AG04450 (cell line): ENCODE results near the gene MACC1. TPM values are rescaled to one million over a fixed set of nuclear protein-coding genes. Genes with fewer than 3 reads are reported as not detected.
A peak's percentile ranks its signal among the peaks of the same experiment; 100 is the strongest.

Source experiments
- CTCF ChIA-PET: fragments of 300-600, 350-600 bp; formaldehyde crosslinking; extraction: SDS; loops from one replicate; lab custom pipeline; 2022; ENCODE audit warnings: antibody characterized with exemption, inconsistent platforms; lab: Charles Lee
- POLR2A ChIA-PET: fragments of 350-600 bp; formaldehyde crosslinking; extraction: SDS; loops from one replicate; lab custom pipeline; 2021; ENCODE audit warnings: antibody characterized with exemption, inconsistent platforms; lab: Yijun Ruan, JAX
- DNase-seq: peaks from one replicate; pipeline ENCODE4 v3.0.0-alpha.2; 2011; ENCODE audit warnings: low read depth, low spot score
- H3K27ac ChIP-seq: one replicate; pipeline ENCODE4 v1.5.1; 2012; ENCODE audit warnings: low read depth, low read length, control low read depth
- H3K27me3 ChIP-seq: one replicate; pipeline ENCODE4 v1.6.0; 2012; ENCODE audit warnings: low read length; ENCODE audit not compliant: control insufficient read depth, insufficient read depth
- H3K4me3 ChIP-seq: 2 replicates; pipeline ENCODE4 v1.5.1; 2011; ENCODE audit warnings: mild to moderate bottlenecking, low read depth, low read length, control low read depth
- H3K9me3 ChIP-seq: 2 replicates; pipeline ENCODE4 v1.5.1; 2012; ENCODE audit warnings: low read length; ENCODE audit not compliant: control insufficient read depth, insufficient read depth
- polyA plus RNA-seq: library from polyadenylated mRNA; depleted of rRNA; stranded (reverse); fragments of >200 nt; gene quantifications from 2 replicates; pipeline ENCODE4 v1.2.3, GENCODE V29; 2011
- TF ChIP-seq, protein P1 (sequence below): IDR thresholded peaks from 2 replicates; pipeline ENCODE4 v1.5.1; 2011; ENCODE audit warnings: low read depth, low read length, control low read depth, inconsistent platforms

The MACC1 gene
- polyA plus RNA-seq, 1 experiment = 0.07 TPM

DNA sequence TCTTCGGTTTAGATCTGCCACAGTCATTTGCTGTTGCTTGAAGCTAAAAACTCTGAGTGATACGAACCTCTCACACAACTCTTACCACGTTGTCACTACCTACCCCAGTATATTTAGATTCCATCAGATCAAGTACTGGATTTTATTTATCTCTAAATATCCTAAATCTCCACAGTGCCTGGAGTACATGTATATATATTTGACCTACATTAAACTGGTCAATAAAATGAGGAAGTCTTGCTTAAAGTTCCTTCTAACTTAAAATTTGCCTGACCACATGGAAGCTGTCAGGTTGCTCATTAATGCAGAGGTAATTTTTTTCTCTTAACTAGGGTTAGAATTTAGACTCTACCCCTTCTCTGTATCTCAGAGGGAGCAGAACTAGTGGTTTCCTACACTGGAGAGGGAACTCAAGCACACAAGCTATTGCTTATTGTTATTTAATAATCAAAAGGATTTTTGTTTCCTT, 3.1 kb upstream of the MACC1 start:
- DNase-seq = no peak
- Histone ChIP-seq H3K4me3 (no peak overlapping the region), H3K27ac (peak overlapping the region; percentile 80), H3K27me3 (no peaks in the 10 kb centered on the region), H3K9me3 (no peaks in the 10 kb centered on the region)
- ChIA-PET CTCF (interaction anchor here (0.6 kb wide), 1 partner anchor 87 kb away, joined by 3 read pairs; no protein-coding TSS in a partner anchor), POLR2A (interaction anchor here (0.5 to 3.2 kb wide), 6 partner anchors 10 to 110 kb away, joined by 3 to 26 read pairs (median 6); partner anchors contain the start of gene ITGB8)
- TF ChIP-seq, protein P1, sequence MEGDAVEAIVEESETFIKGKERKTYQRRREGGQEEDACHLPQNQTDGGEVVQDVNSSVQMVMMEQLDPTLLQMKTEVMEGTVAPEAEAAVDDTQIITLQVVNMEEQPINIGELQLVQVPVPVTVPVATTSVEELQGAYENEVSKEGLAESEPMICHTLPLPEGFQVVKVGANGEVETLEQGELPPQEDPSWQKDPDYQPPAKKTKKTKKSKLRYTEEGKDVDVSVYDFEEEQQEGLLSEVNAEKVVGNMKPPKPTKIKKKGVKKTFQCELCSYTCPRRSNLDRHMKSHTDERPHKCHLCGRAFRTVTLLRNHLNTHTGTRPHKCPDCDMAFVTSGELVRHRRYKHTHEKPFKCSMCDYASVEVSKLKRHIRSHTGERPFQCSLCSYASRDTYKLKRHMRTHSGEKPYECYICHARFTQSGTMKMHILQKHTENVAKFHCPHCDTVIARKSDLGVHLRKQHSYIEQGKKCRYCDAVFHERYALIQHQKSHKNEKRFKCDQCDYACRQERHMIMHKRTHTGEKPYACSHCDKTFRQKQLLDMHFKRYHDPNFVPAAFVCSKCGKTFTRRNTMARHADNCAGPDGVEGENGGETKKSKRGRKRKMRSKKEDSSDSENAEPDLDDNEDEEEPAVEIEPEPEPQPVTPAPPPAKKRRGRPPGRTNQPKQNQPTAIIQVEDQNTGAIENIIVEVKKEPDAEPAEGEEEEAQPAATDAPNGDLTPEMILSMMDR = no peak

DNA sequence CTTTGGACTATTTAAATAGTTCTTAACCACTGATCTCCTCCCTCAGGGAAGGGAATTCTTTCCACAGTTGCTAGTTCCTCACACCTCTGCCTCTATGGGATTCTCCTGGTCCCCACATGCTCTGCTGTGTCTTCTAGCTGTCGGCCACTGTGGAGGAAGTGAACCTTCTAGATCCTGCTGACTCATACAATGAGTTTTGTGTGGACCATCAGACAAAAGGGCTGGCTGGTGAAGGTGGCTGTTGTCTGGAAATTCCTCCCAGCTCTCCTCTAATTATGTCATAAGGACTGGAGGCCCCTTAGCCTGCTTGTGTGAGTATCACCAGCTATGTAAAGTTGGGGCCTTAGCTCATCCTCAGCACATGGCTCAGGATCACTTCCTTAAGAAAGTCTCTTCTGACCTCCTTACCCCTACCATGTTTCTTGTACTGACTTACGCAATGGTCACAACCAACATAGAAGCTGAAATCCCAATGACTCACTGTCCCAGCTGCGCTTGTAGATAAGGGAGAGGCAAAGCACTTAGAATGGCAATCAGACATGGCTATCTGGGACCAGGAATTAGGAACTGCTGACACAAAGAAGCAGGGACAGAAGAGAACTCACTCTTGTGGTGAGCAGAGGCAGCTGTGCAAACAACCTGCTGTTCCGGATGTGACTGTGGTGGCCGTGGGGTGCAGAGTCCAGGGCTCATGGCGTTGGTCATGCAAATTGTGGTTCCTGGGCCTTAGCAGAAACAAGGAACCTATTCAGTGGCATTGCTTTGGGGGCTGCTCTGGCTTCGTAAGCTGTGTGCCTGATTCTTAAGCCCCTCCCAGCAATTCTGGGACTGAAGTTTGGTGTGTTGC, 2.5 kb upstream of the MACC1 start:
- Histone ChIP-seq H3K27me3 (no peaks in the 10 kb centered on the region), H3K27ac (peak overlapping the region; percentile 80), H3K9me3 (no peaks in the 10 kb centered on the region), H3K4me3 (no peak overlapping the region)
- CTCF ChIA-PET = interaction anchor here (0.6 kb wide), 1 partner anchor 88 kb away, joined by 3 read pairs; no protein-coding TSS in a partner anchor
- DNase-seq = peak; percentile 69
- TF ChIP-seq, protein P1 = no peak
- POLR2A ChIA-PET = interaction anchor here (1.1 to 3.2 kb wide), 4 partner anchors 11 to 111 kb away, joined by 3 to 26 read pairs (median 8); partner anchors contain the start of gene ITGB8

DNA sequence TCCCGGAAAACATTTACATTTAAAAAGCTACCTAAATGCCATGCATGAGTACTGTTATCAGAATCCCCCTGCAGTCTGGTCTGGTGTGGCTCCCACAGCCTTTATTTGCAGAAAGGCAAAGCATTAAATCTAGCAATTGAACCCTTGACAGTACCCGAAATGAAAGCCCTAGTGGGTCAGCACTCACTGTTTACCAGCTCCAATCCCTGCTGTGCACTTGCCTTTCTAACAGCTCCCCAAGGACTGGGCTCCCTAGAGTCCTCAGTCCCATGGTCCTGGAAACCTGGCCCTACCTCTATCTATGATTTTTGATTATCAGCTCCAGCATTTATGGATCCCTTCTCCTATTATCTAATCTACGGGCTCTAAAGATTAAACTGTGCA, 1.9 kb upstream of the MACC1 start:
- Histone ChIP-seq H3K27me3 (no peaks in the 10 kb centered on the region), H3K4me3 (no peak overlapping the region), H3K9me3 (no peaks in the 10 kb centered on the region), H3K27ac (peak overlapping the region; percentile 80)
- ChIA-PET CTCF (no interaction called here), POLR2A (interaction anchor here (1.1 to 3.2 kb wide), 3 partner anchors 11 to 111 kb away, joined by 3 to 26 read pairs (median 5); partner anchors contain the start of gene ITGB8)
- TF ChIP-seq, protein P1 = no peak
- DNase-seq = no peak

DNA sequence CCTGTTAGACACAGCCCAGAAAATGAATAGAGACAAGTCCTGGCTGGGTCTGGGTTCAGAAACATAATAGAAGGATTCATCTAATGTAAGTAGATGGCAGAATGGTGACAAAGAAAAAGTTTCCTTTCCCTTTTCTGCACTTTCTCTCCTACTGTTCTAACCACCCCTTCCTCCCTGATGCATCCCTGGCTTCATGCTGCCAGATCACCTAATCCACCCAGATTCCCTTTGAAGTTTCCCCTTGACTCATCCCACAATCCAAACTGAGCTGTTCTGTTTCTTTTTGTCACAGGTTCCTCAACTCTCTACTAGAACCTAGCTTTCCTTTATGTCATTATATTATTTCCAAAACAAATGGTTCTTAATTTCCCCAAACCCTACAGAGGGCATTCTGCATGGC, 1.1 kb upstream of the MACC1 start:
- TF ChIP-seq, protein P1 = no peak
- H3K27me3 ChIP-seq = no peaks in the 10 kb centered on the region
- CTCF ChIA-PET = no interaction called here
- POLR2A ChIA-PET = no interaction called here
- no peak for DNase-seq
- H3K27ac ChIP-seq = no peak overlapping the region
- H3K9me3 ChIP-seq = no peaks in the 10 kb centered on the region
- H3K4me3 ChIP-seq = no peak overlapping the region
